K562 (cell line): ENCODE data around the gene MAL. TPM values are rescaled to one million over a fixed set of nuclear protein-coding genes. Genes with fewer than 3 reads are reported as not detected.

Experiments used
- ATAC-seq: fragments of 200-7000 bp; cut with Tn5 transposase; 3 replicates; pipeline ENCODE4 v1.9.1; 2020; ENCODE audit warnings: moderate library complexity
- BruUV-seq: library from RNA; stranded (reverse); fragments of 400-500 nt; replicated peaks from 2 replicates; lab custom pipeline; 2021; lab: Mats Ljungman, UMichigan
- CTCF ChIA-PET: fragments of 300-600 bp; formaldehyde crosslinking; extraction: SDS; loops from one replicate; lab custom pipeline; 2021; ENCODE audit warnings: low intra/inter-chr PET ratio; lab: Yijun Ruan, JAX
- POLR2A ChIA-PET: fragments of 300-600, 350-650 bp; sonication (Branson Sonifier 250); formaldehyde crosslinking; extraction: SDS; loops from one replicate; lab custom pipeline; 2021; ENCODE audit warnings: antibody characterized with exemption, inconsistent platforms; lab: Yijun Ruan, JAX
- DNase-seq, 4 experiments: peaks; one replicate each; pipeline versions ENCODE4 v3.0.0 to v3.0.0-alpha.2; 2011 to 2018; ENCODE audit warnings: low spot score in 3 of 4, mixed read lengths in 3 of 4; ENCODE audit errors: extremely low read depth in 1 of 4
- FAIRE-seq: peaks from 2 replicates; lab custom pipeline; 2011; peaks lifted over from hg19 to GRCh38; lab: Jason Lieb, UNC
- H2AFZ ChIP-seq: 2 replicates; pipeline ENCODE4 v1.6.0; 2011; ENCODE audit warnings: low read depth, low read length, control low read depth, inconsistent platforms
- H3K27ac ChIP-seq: fragments of 200-600 bp; 3 replicates; pipeline ENCODE4 v1.8.0; 2011; ENCODE audit warnings: low read depth, mild to moderate bottlenecking, control low read depth, inconsistent platforms, low read length, moderate library complexity, mixed read lengths; ENCODE audit errors: extremely low read depth
- H3K27me3 ChIP-seq, 2 experiments: fragments of 300-600 bp in 1 of 2; 2 replicates in 1 of 2; 3 replicates in 1 of 2; pipeline versions ENCODE4 v1.6.0 to v1.8.0; 2011; ENCODE audit warnings: inconsistent platforms in 2 of 2, low read length in 2 of 2, mild to moderate bottlenecking in 1 of 2, mixed read lengths in 1 of 2, moderate library complexity in 1 of 2; ENCODE audit not compliant: control insufficient read depth in 2 of 2, insufficient read depth in 2 of 2
- H3K36me3 ChIP-seq: fragments of 300-600 bp; 3 replicates; pipeline ENCODE4 v1.8.0; 2011; ENCODE audit warnings: mild to moderate bottlenecking, low read length, inconsistent platforms; ENCODE audit not compliant: control insufficient read depth, insufficient read depth
- H3K4me1 ChIP-seq, 2 experiments: fragments of 200-600 bp in 1 of 2; replicated peaks in 1 of 2; 2 replicates in 1 of 2; 3 replicates in 1 of 2; pipeline versions ENCODE4 v1.5.1 to v1.8.0; 2011; ENCODE audit warnings: inconsistent platforms in 2 of 2, low read length in 2 of 2, mild to moderate bottlenecking in 1 of 2, mixed read lengths in 1 of 2, moderate library complexity in 1 of 2; ENCODE audit not compliant: control insufficient read depth in 2 of 2, insufficient read depth in 2 of 2
- H3K4me2 ChIP-seq: 2 replicates; pipeline ENCODE4 v1.6.1; 2011; ENCODE audit warnings: low read length, control low read depth, inconsistent platforms, mixed read lengths; ENCODE audit not compliant: insufficient read depth
- H3K4me3 ChIP-seq: fragments of 200-600 bp; sonication (generic), shearing (Covaris generic); 2 replicates; pipeline ENCODE4 v1.5.1; 2016; ENCODE audit warnings: control low read depth, inconsistent platforms
- H3K79me2 ChIP-seq: fragments of 200-600 bp; 3 replicates; pipeline ENCODE4 v1.8.0; 2011; ENCODE audit warnings: low read length, inconsistent platforms; ENCODE audit not compliant: control insufficient read depth, insufficient read depth
- H3K9ac ChIP-seq, 2 experiments: 2 replicates each; pipeline versions ENCODE4 v1.6.0 to v1.6.1; 2011; ENCODE audit warnings: low read depth in 2 of 2, low read length in 2 of 2, control low read depth in 1 of 2, inconsistent platforms in 1 of 2, mild to moderate bottlenecking in 1 of 2, mixed read lengths in 1 of 2; ENCODE audit not compliant: insufficient read depth in 1 of 2
- H3K9me1 ChIP-seq: one replicate; pipeline ENCODE4 v1.6.0; 2011; ENCODE audit warnings: inconsistent platforms, mild to moderate bottlenecking, low read length, moderate library complexity; ENCODE audit not compliant: control insufficient read depth, insufficient read depth
- H3K9me3 ChIP-seq: replicated peaks from 2 replicates; pipeline ENCODE4 v1.5.1; 2011; ENCODE audit warnings: low read depth, low read length, inconsistent platforms; ENCODE audit not compliant: control insufficient read depth, insufficient read depth
- H4K20me1 ChIP-seq: replicated peaks from 2 replicates; pipeline ENCODE4 v1.6.1; 2011; ENCODE audit warnings: low read length, inconsistent platforms, mixed read lengths; ENCODE audit not compliant: control insufficient read depth, insufficient read depth
- FOXK2 ChIP-seq, 2 experiments: fragments of 450-650 bp; IDR thresholded peaks in 1 of 2; conservative IDR thresholded peaks in 1 of 2; 2 replicates each; pipeline ENCODE4 v1.6.1; 2016; ENCODE audit warnings: low read depth in 2 of 2, mild to moderate bottlenecking in 1 of 2
- MAZ ChIP-seq, 2 experiments: fragments of 450-650 bp in 1 of 2; sonication (generic) in 1 of 2; formaldehyde crosslinking; IDR thresholded peaks in 1 of 2; conservative IDR thresholded peaks in 1 of 2; 2 replicates each; pipeline versions ENCODE4 v1.4.0 to v1.5.0; 2020; ENCODE audit warnings: mild to moderate bottlenecking in 1 of 2, missing genetic modification reagents in 1 of 2
- MGA ChIP-seq: fragments of 450-650 bp; IDR thresholded peaks from 2 replicates; pipeline ENCODE4 v1.6.1; 2016; ENCODE audit warnings: mild to moderate bottlenecking, moderate library complexity
- SRF ChIP-seq, 2 experiments: fragments of 250-450, 450-650 bp in 1 of 2; sonication (Bioruptor Pico) in 1 of 2; sonication (generic) in 1 of 2; formaldehyde crosslinking; IDR thresholded peaks; 2 replicates each; pipeline versions ENCODE4 v1.5.0 to v1.5.1; 2020 to 2022; ENCODE audit warnings: mild to moderate bottlenecking in 1 of 2, missing genetic modification reagents in 1 of 2
- WGBS: fragments of 100-300 bp; shearing (Covaris generic); methylation state at CpG from one replicate; pipeline ENCODE4 v1.1.6; 2016; ENCODE audit warnings: low coverage, mixed read lengths; ENCODE audit not compliant: insufficient coverage; ENCODE audit errors: missing lambda C conversion rate; 5-methylcytosine and 5-hydroxymethylcytosine counted together
- in situ Hi-C: fragments of 300-500 bp; cut with MboI; formaldehyde crosslinking; loops from 4 replicates; pipeline ENCODE4 v1.15.0; 2018; ENCODE audit warnings: inconsistent platforms, mixed read lengths
- intact Hi-C: fragments of 100-400 bp; cut with micrococcal nuclease; formaldehyde crosslinking; loops from 2 replicates; pipeline ENCODE4 v1.14.2; 2022
- polyA plus RNA-seq, 8 experiments: library from polyadenylated mRNA; depleted of rRNA in 4 of 8; stranded (reverse) in 5 of 8; unstranded in 3 of 8; fragments of >200 nt; fragmentation: Nextera tagmentation in 2 of 8; fragmentation: Illumina TruSeq in 1 of 8; extraction: Ambion mirVana in 2 of 8; extraction: Trizol in 1 of 8; gene quantifications; 2 replicates each; pipeline versions ENCODE4 v1.2.1 to v1.2.3, GENCODE V29; 2011 to 2014; ENCODE audit warnings: inconsistent platforms in 1 of 8, missing spikeins in 1 of 8
- total RNA-seq, 7 experiments: library from RNA; depleted of rRNA in 6 of 7; stranded (reverse); fragments of >200 nt in 6 of 7; fragmentation: Illumina TruSeq in 2 of 7; extraction: Trizol in 2 of 7; gene quantifications; 2 replicates each; pipeline versions ENCODE4 v1.2.1 to v1.2.3, GENCODE V29; 2011 to 2021; ENCODE audit warnings: low replicate concordance in 1 of 7

The MAL gene
- total and polyA plus RNA-seq, 9 of the 15 experiments (the other 6 are each of a cell fraction or from before 2014, with no cell fraction given): not detected

DNA sequence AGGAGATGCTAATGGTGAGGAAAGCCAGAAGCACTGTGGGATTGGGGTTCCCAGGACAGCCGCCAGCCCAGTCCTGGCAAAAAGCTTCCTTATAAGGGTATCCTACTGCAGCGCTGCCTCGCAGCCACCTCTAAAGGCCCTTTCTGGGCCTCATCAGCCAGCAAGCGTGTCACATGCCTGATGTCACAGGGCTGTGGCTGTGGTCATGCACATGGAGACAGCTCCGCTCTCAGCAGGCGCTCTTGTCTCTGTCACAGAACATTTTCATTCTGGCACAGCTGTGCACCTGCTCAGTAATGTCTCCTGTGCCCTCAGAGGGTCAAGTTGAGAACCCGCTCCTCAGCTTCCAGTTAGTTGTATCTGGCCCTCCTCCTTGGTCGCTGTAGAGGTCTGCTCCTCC is 17.7 kb upstream of the MAL start:
- WGBS: 2% methylated on average over 8 of the region's 8 CpGs
- DNase-seq (no peak), FAIRE-seq (no peak), ATAC-seq (0 out of 3 replicates have a peak, but pooled peaks have one; percentile 23)
- H3K9me1 ChIP-seq: no peaks in the 10 kb centered on the region
- intact Hi-C loops: no loop called here
- no peak overlapping the region for H3K4me3 ChIP-seq
- no peak overlapping the region for H2AFZ ChIP-seq
- no peaks in the 10 kb centered on the region for H3K4me1 ChIP-seq
- BruUV-seq: no TSS peak
- H3K79me2 ChIP-seq: no peaks in the 10 kb centered on the region
- H4K20me1 ChIP-seq: no peaks in the 10 kb centered on the region; the same call in 1 of the 2 replicates
- H3K36me3 ChIP-seq: no peaks in the 10 kb centered on the region
- no peaks in the 10 kb centered on the region for H3K9me3 ChIP-seq
- ChIA-PET POLR2A (no interaction called here), CTCF (no interaction called here)
- H3K4me2 ChIP-seq: no peak overlapping the region
- in situ Hi-C loops: no loop called here
- no peak overlapping the region for H3K27ac ChIP-seq
- H3K27me3 ChIP-seq: peaks cover 10 to 46% of the 10 kb centered on the region in 2 experiments; a peak in 4 of 5 replicates
- H3K9ac ChIP-seq: no peak overlapping the region
- TF ChIP-seq FOXK2 (conservative IDR thresholded peaks at IDR 0.05 in 1 of 2, IDR thresholded peaks at IDR 0.05 in 1 of 2; ENCODE audit: low read depth in 2 of 2): no peak
- no peak for TF ChIP-seq MAZ (CRISPR knock-in tag; conservative IDR thresholded peaks at IDR 0.05 in 1 of 2, IDR thresholded peaks at IDR 0.05 in 1 of 2)
- no peak for TF ChIP-seq MGA
- TF ChIP-seq SRF (CRISPR knock-in tag; IDR thresholded peaks at IDR 0.05): no peak
